Heart right ventricle (tissue), 16 donors: ENCODE data around the gene TCP1. TPM values are rescaled to one million over a fixed set of nuclear protein-coding genes. Genes with fewer than 3 reads are reported as not detected.

Source experiments
- ATAC-seq, 8 donors: fragments of 200-7000 bp; cut with Tn5 transposase; one replicate each; pipeline ENCODE4 v1.9.1; 2020; ENCODE audit warnings: mild to moderate bottlenecking in 8 of 8, moderate library complexity in 8 of 8, moderate number of reproducible peaks in 1 of 8
- DNase-seq, 2 donors: peaks; one replicate each; pipeline ENCODE4 v3.0.0-alpha.2; 2020
- H3K27ac ChIP-seq, 10 donors: fragments of 200-600 bp; sonication (generic) in 2 of 10; one replicate each; pipeline versions ENCODE4 v1.5.0 to v1.8.0; 2020 to 2022; ENCODE audit warnings: mild to moderate bottlenecking in 3 of 10
- H3K27me3 ChIP-seq, 7 donors: fragments of 200-600 bp; one replicate each; pipeline ENCODE4 v1.8.0; 2021 to 2022; ENCODE audit warnings: mild to moderate bottlenecking in 2 of 7
- H3K36me3 ChIP-seq, 9 donors: fragments of 200-600 bp; sonication (generic) in 1 of 9; one replicate each; pipeline versions ENCODE4 v1.5.0 to v1.8.0; 2020 to 2022; ENCODE audit warnings: mild to moderate bottlenecking in 2 of 9
- H3K4me1 ChIP-seq, 9 donors: fragments of 200-600 bp; sonication (generic) in 1 of 9; one replicate each; pipeline versions ENCODE4 v1.5.0 to v1.8.0; 2020 to 2022; ENCODE audit warnings: mild to moderate bottlenecking in 4 of 9
- H3K4me3 ChIP-seq, 10 donors: fragments of 200-600 bp; sonication (generic) in 2 of 10; one replicate each; pipeline versions ENCODE4 v1.5.0 to v1.8.0; 2020 to 2022; ENCODE audit warnings: mild to moderate bottlenecking in 7 of 10, moderate library complexity in 2 of 10
- H3K9me3 ChIP-seq, 11 donors: fragments of 200-600 bp in 10 of 11; sonication (generic) in 2 of 11; one replicate each; pipeline versions ENCODE4 v1.5.0 to v1.8.0; 2013 to 2022; ENCODE audit warnings: mild to moderate bottlenecking in 2 of 11, control low read depth in 1 of 11, moderate library complexity in 1 of 11
- WGBS, 2 donors: extraction: QIAGEN DNeasy Blood & Tissue Kit; methylation state at CpG; one replicate each; pipeline ENCODE4 v1.1.7; 2013; ENCODE audit warnings: inconsistent platforms in 1 of 2; 5-methylcytosine and 5-hydroxymethylcytosine counted together
- intact Hi-C, 10 donors: fragments of 100-400 bp; cut with DNase I; formaldehyde crosslinking; loops; one replicate each; pipeline versions ENCODE4 v1.11.1 to v1.14.2; 2022
- polyA plus RNA-seq, 2 donors: library from polyadenylated mRNA; stranded (reverse); fragments of 200-250 nt; gene quantifications; one replicate each; pipeline ENCODE4 v1.2.3, GENCODE V29; 2013
- total RNA-seq, 10 donors: library from RNA; stranded (reverse); fragmentation: NEBNext Ultra II Directional in 3 of 10; extraction: Animal tissue kit (Norgen Biotek cat#: 25700) in 3 of 10; gene quantifications; one replicate each; pipeline versions ENCODE4 v1.2.1 to v1.2.4, GENCODE V29; 2021 to 2023
- TF ChIP-seq, protein P1 (sequence below), 9 donors: fragments of 200-600 bp; sonication (generic) in 2 of 9; IDR thresholded peaks; one replicate each; pipeline versions ENCODE4 v1.5.0 to v1.8.0; 2021 to 2022; ENCODE audit warnings: antibody characterized with exemption in 9 of 9, mild to moderate bottlenecking in 5 of 9, moderate library complexity in 1 of 9
- donor health status: Arrhythmogenic right ventricular cardiomyopathy.
- donor health status: ischemic (EF 13 %, LVEDD 7.1; RV severe dilation, severe dysfunction).
- donor health status: healthy with polysubstance abuse.
- donor health status: DM: no; HTN: yes; CAD: no.
- donor health status: DM: no; HTN: no; CAD: no.
- donor health status: ischemic (EF 25% LVEDD 6.9; RV normal size, moderate dysfunction).
- donor health status: ischemic (EF 25% LVEDD 5.7; RV mildly dilated, moderate dysfunction).
- donor health status: healthy.
- donor health status: DM: yes; HTN: yes; CAD: no.
- donor health status: Ischemic cardiomyopathy.
- donor health status: ischemic (EF 35%, LVEDD 5.7; RV mildly dilated, moderate dysfunction).
- donor health status: nonischemic (EF 11% LVEDD 7.7; RV severe dilation, severe dysfunction).
- donor health status: DM: yes; HTN: yes; CAD: no.
- donor health status: PGD.
- donor health status: ischemic (EF 29% LVEDD 5.4; RV normal size, mild dysfunction).
- donor health status: nonischemic (EF 23%, LVEDD 6.1; RV moderate dilation, normal function).

Gene TCP1
- total and polyA plus RNA-seq, 12 donors = 71.7 to 176 (median 139) TPM

- no peaks in the 10 kb centered on the region for H3K9me3 ChIP-seq
- H3K36me3 ChIP-seq = peaks cover 0 to 59% (median 0%) of the 10 kb centered on the region in 9 donors
- TF ChIP-seq, protein P1, sequence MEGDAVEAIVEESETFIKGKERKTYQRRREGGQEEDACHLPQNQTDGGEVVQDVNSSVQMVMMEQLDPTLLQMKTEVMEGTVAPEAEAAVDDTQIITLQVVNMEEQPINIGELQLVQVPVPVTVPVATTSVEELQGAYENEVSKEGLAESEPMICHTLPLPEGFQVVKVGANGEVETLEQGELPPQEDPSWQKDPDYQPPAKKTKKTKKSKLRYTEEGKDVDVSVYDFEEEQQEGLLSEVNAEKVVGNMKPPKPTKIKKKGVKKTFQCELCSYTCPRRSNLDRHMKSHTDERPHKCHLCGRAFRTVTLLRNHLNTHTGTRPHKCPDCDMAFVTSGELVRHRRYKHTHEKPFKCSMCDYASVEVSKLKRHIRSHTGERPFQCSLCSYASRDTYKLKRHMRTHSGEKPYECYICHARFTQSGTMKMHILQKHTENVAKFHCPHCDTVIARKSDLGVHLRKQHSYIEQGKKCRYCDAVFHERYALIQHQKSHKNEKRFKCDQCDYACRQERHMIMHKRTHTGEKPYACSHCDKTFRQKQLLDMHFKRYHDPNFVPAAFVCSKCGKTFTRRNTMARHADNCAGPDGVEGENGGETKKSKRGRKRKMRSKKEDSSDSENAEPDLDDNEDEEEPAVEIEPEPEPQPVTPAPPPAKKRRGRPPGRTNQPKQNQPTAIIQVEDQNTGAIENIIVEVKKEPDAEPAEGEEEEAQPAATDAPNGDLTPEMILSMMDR (IDR thresholded peaks at IDR 0.05) = peak in 3 of 9 donors; percentile 9 to 10 (median 10)
- ATAC-seq (peak; percentile 98 to 100 (median 99)), DNase-seq (peak; percentile 94 to 97)
- peak within 1 kb of the TSS; percentile 87 to 99 (median 97) for H3K27ac ChIP-seq
- peaks cover 3 to 30% (median 19%) of the 10 kb centered on the region in 9 donors for H3K4me1 ChIP-seq
- H3K27me3 ChIP-seq = no peaks in the 10 kb centered on the region
- intact Hi-C loops = loop anchor here in 6 of 10 donors (2.0 to 10.0 kb wide), 4 partner anchors 27 to 70 kb away; partner anchors contain the start of genes WTAP (in 4 of the 6), SOD2 (in 3 of the 6) and TCP1 (in 2 of the 6)
- 1% methylated on average over 71 to 76 of the region's 76 CpGs for WGBS, 2 donors
- peak within 1 kb of the TSS; percentile 82 to 100 (median 97) for H3K4me3 ChIP-seq
These were observed 27.3 kb downstream of the TCP1 start, which contains the start of gene ACAT2 for GRCh38 chr6:159761873-159762680. Gene ACAT2, plus strand, starts transcription at chr6:159762045. Its CDS starts 43 bp downstream, at chr6:159762088.

GRCh38 chr6:159761129-159761872 is 28.1 kb downstream of the TCP1 start:
- intact Hi-C loops = loop anchor here in 6 of 10 donors (5.0 to 10.0 kb wide), 3 partner anchors 34 to 69 kb away; partner anchors contain the start of genes WTAP (in 4 of the 6) and SOD2 (in 3 of the 6)
- Histone ChIP-seq H3K27ac (peak overlapping the region; percentile 87 to 99 (median 97)), H3K4me1 (peaks cover 3 to 30% (median 19%) of the 10 kb centered on the region in 9 donors), H3K27me3 (no peaks in the 10 kb centered on the region), H3K36me3 (peaks cover 0 to 59% (median under 1%) of the 10 kb centered on the region in 9 donors), H3K4me3 (peak overlapping the region; percentile 82 to 100 (median 97)), H3K9me3 (no peaks in the 10 kb centered on the region)
- ATAC-seq (no peak), DNase-seq (peak; percentile 15 to 33)
- WGBS, 2 donors = 6 to 7% methylated on average over 45 of the region's 45 CpGs
- TF ChIP-seq, protein P1 (IDR thresholded peaks at IDR 0.05) = no peak

DNA sequence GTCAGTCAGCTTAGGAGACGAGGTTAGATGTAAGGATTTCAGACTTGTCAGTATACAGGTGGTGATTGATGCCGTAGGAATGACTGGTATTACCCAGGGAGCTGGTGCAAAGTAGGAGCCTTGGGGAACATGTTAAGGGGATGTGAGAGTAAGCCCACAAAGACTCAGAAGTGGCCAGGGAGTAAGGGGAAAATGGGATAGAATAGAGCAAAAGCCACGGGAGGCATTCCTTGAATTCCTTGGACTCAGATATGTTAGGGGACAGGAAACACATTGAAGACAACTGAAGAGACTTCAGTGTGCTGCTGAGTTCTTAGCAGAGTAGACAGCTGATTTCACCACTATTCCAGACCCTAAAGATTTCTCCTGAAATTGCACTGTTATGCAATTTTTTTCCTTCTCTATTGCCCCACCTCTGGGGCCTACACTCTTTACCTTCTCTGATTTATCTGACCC is 28.8 kb downstream of the TCP1 start:
- Histone ChIP-seq H3K36me3 (peaks cover 0 to 59% (median 5%) of the 10 kb centered on the region in 9 donors), H3K27ac (peak overlapping the region in 7 of 10 donors; percentile 96 to 99 (median 97)), H3K9me3 (no peaks in the 10 kb centered on the region), H3K27me3 (no peaks in the 10 kb centered on the region), H3K4me3 (peak overlapping the region in 6 of 10 donors; percentile 83 to 100 (median 98)), H3K4me1 (peaks cover 3 to 30% (median 19%) of the 10 kb centered on the region in 9 donors)
- WGBS, 2 donors = 43 to 47% methylated on average over 3 of the region's 3 CpGs
- TF ChIP-seq, protein P1 (IDR thresholded peaks at IDR 0.05) = no peak
- no peak for ATAC-seq
- DNase-seq = no peak
- intact Hi-C loops = loop anchor here in 6 of 10 donors (5.0 to 10.0 kb wide), 3 partner anchors 33 to 68 kb away; partner anchors contain the start of genes WTAP (in 4 of the 6) and SOD2 (in 3 of the 6)
